HG03039 (cell line): ENCODE data around the gene FAM118B.

Experiments used
- ATAC-seq: cut with Tn5 transposase; IDR thresholded peaks from one replicate; pipeline ENCODE4 v1.9.1; 2021; ENCODE audit warnings: mild to moderate bottlenecking, moderate library complexity; ENCODE audit not compliant: unreplicated experiment

Gene FAM118B

DNA sequence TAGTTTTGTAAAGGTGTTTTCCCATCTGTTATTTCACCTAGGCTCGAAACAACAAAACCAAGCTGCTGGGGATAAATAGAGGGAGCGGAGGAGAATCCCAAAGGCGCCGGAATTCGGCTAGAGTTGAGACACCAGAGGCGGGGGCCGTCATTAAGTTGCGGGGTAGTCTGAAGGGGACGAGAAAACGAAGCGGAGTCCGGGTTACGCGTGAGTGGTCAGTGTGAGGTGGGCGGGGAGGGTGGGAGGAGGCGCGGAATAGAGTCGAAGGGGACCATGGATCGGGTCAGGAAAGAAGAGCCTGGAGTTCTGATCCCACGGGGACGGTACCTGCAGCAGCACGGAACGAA lies 56.8 kb downstream of the FAM118B start:
- ATAC-seq = no peak

- ATAC-seq = peak; percentile 99
These were observed 57.4 kb downstream of the FAM118B start, which contains the start of the genes FOXRED1 and SRPRA for GRCh38 chr11:126268708-126269579. TSS of gene FOXRED1 (plus strand) at chr11:126269154. CDS start at chr11:126269207, 53 bp downstream. TSS of gene SRPRA (minus strand) at chr11:126268895. CDS start at chr11:126268804, 91 bp downstream.

DNA sequence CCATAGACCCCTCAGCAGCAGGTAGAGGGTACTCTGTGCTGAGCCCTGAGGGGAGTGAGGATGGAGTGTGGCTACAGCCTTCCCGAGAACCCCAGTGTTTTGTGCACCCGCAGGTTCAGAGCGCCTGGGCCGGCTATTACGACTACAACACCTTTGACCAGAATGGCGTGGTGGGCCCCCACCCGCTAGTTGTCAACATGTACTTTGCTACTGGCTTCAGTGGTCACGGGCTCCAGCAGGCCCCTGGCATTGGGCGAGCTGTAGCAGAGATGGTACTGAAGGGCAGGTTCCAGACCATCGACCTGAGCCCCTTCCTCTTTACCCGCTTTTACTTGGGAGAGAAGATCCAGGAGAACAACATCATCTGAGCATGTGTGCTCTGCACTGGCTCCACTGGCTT lies 65.7 kb downstream of the FAM118B start:
- ATAC-seq = no peak

DNA sequence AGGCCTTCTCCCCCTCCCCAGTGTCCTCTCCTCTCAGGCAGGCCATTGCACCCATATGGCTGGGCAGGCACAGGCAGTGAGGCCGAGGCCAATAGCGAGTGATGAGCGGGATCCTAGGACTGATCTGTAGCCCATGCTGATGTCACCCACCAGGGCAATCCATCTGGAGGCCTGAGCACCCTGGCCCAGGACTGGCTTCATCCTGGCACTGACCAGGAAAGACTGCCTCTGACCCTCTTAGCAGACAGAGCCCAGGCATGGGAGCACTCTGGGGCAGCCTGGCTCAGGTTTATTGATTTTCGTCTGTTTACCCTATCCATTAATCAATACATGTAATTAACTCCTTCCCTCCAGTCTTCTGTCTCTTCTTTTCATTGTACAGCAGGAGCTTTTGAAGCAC lies 66.2 kb downstream of the FAM118B start:
- ATAC-seq = no peak

GRCh38 chr11:126279191-126279590 lies 67.6 kb downstream of the FAM118B start:
- no peak for ATAC-seq

DNA sequence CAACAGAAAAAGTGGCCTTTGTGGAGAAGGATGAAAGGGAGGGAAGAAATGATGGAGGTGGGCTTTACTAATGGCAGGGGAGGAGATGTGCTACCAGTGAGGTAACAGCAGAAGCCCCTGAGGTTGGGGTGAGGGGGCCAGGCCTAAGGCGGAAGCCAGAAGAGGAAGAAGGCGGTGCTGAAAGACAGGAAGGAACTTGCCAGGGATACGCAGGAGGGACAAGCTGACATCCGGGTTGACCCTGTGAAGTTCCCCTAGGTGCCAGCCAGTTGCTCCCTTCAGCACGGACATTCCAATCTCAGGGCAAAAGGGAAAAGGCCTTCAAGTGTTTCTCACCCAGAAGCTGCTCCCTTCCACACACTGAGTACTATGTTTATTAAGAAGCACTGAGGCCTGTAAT lies 69.0 kb downstream of the FAM118B start:
- no peak for ATAC-seq

- ATAC-seq = no peak
These were observed 69.7 kb downstream of the FAM118B start for GRCh38 chr11:126281245-126281644.

DNA sequence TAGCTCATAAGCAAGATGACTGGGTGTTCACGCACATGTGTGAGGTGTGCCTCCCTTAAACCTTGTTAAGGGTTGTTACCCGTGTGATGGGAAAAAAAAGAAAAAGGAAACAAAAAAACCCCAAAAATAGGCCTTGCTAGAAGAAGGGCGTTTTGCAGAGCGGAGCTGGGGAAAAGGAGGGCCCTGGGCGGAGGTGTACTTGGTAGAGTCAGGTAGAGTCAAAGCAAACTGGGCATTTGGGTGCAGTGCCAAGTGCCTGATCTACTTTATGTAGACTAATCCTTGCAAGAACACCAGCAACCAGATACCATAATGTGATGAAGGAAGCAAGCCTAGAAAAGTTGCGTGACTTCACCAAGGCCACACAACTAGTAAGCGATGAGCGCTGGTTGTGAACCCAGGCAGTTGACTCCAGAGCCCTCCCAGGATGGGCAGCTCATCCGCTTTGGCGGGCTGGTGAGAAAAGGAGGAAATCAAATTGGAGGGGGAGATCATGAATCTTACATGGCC lies 70.1 kb downstream of the FAM118B start:
- ATAC-seq = no peak

GRCh38 chr11:126282361-126282735 lies 70.8 kb downstream of the FAM118B start:
- no peak for ATAC-seq

- peak; percentile 63 for ATAC-seq
These were observed 71.4 kb downstream of the FAM118B start, which contains the start of gene TIRAP for GRCh38 chr11:126282736-126283591. TSS of gene TIRAP (plus strand) at chr11:126283093. CDS start at chr11:126290895, 7,802 bp downstream.

- ATAC-seq = peak; percentile 44
These were observed 73.2 kb downstream of the FAM118B start for GRCh38 chr11:126284829-126285228.

GRCh38 chr11:126288237-126288636 lies 76.7 kb downstream of the FAM118B start:
- no peak for ATAC-seq

DNA sequence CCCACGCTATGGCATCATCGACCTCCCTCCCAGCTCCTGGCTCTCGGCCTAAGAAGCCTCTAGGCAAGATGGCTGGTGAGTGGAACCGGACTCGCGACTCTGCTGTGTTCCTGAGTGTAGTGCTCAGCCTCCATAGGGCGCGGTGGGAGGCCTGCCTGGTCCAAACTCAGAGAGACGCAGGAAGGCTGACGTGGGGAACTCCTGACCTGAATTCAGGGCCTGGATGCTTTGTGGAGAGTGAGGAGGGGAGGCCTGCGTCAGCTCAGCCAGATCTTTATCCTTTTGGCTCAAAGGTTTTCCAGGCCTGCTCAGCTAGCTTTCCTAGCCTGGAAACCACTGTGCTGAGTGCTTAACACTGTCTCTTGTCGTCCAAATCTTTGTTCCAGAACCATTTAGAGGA lies 79.3 kb downstream of the FAM118B start:
- no peak for ATAC-seq

DNA sequence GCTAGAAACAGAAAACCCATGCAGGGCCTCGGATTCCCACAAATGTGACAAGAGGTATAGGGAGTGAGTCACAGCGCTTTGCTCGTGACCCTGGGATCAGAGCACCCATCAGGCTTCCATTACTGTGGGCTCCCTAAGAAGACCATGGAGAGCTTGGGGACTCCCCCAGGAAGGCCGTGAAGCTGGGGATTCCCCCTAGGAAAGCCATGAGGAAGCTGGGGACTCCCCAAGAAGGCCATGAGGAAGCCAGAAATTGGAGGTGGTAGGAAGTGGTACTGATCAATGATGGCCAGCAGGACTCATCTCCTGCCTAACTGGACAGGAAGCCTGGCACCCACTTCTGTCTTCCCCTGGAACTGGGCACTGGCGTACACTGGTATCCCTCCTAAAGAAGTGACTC lies 82.1 kb downstream of the FAM118B start:
- no peak for ATAC-seq

GRCh38 chr11:126297004-126297403 lies 85.4 kb downstream of the FAM118B start:
- no peak for ATAC-seq

DNA sequence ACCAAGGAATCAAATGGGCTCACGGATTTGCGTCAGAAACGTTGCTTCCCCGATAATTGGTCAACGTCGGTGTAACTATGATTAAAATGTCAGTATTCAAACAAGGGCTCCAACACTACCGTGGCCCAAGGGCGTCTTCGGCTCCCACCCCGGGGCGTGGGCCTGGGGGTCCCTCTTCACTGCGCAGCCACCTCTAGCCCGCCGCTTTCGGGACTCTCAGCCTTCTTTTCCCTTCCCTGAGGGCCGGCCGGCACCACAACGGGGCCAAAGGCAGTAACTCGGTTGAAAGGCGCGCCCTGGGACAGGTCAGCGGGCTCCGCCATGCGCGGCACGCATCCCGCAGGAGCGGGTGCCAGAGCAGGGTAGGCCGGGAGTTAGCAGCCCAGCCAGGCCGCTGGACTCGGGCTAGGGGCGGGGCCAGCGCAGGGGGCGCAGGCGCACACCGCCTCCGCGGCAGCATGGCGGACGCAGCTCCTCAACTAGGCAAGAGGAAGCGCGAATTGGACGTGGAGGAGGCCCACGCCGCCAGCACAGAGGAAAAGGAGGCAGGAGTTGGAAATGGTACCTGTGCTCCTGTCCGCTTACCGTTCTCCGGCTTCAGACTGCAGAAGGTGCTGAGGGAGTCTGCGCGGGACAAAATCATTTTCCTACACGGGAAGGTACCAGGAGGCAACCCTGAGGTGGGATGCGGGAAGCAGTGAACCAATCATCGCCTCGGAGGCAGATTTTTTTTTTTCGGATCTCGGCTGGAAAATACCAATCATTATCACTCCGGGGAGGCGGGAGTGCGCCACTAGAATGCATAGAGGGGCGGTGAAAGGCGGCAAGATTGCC lies 92.3 kb downstream of the FAM118B start, which contains the start of gene DCPS:
Gene DCPS, plus strand, starts transcription at position 438 of the 834 bp plus-strand sequence. Its CDS starts 21 bp downstream, at position 459.
- peak; percentile 88 for ATAC-seq

DNA sequence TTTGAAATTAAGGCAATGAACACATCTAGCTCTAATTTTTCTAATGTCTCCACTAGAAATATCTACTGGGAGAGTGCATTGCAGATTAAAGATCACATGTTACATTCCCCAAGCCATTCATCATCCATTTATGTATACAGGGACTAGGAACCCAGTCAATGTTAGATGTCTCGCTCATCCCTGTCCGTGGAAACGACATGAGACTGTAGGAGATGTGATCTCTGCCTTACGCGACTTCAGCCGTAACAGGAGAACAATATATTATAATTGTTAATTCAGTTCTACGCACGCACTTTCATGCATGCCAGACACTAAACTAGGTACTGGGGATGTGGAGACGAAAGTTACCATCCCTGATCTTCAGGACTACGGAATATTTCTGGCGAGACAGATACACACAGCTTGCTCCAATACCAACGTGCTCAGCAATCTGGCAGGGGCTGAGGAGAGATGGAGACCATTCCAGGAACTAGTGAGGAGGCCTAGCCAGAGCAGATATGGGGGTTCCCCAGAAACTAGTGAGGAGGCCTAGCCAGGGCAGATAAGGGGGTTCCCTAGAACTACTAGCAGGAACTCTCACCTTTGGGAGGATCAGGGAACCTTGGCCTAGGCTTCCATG lies 93.0 kb downstream of the FAM118B start:
- no peak for ATAC-seq

DNA sequence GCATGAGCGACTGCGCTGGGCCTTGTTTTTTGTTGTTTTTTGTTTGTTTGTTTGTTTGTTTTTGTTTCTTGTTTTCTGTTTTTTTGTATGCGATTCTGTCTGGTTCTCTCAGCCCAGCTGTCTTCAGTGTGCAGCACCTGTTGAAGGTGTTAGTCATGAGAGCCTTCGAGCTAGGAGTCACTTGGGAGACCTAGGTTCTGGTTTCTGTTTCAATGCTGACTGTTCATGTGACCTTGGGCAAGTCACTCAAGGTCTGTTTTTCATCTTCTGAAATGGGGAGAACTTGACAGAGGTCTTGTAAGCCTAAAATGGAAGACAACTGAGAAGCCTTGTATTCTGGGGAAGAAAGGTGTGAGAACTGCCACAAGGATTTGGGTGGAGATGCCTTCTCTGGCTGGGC lies 94.1 kb downstream of the FAM118B start:
- peak; percentile 43 for ATAC-seq

DNA sequence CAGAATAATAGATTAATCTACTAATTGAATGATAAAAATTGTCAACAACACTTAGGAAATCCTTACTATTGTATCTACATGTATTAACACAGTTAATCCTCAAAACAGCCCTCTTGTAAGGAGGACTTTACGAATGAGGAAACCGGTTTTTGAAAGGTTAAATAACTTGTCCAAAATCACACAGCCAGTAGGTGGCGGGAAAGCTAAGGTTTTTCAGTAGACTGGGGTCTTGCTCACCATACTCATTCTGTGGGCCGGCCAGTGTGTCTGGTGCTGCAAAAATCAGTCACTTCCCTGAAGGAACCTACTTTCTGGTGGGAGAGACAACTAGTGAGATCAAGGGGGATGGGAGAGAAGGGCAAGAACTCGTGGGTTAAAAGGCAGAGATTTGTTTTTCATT lies 96.1 kb downstream of the FAM118B start:
- no peak for ATAC-seq

- ATAC-seq = no peak
These were observed 96.7 kb downstream of the FAM118B start for GRCh38 chr11:126308271-126308671.
